ENCODE data around the gene PRPF8.
A peak's percentile ranks its signal among the peaks of the same experiment; 100 is the strongest.

Gene PRPF8

DNA sequence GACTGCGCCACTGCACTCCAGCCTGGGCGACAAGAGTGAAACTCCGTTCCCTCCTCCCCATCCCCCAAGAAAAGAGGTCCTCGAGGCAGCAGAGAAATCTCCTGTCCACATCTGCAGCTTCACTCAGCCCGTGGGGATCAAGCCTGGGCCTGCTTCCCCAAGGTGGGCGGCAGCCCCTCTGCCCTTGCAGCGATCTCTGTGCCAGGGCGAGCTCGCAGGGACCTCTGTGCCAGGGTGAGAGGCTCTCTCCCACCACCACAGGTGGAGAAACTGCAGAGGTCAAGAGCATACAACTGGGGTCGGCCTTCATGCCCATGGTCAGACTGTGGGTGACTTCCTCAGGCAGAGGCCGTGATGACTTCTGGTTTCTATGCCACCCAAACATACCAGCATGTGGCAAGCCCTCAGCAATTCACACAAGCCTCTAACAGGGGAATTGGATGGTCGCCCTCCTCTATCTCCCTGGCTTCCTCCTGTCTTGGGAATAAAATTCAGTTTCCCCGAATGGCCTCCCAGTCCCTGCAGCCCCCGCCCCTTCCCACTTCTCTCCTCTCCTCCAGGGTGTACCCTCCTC, 61.5 kb downstream of the PRPF8 start:
- no peak overlapping the region for H2AFZ ChIP-seq (ENCODE audit: low read depth, low read length)
- no peaks in the 10 kb centered on the region for H3K9me3 ChIP-seq (ENCODE audit: insufficient read depth, low read length, severe bottlenecking)
- ATAC-seq (ENCODE audit: insufficient read depth, low read depth) (no peak), DNase-seq (no peak)
- H3K9ac ChIP-seq (ENCODE audit: low read depth, low read length), result no peak overlapping the region
- no peak overlapping the region; the same call in 1 of the 2 replicates for H3K27ac ChIP-seq (ENCODE audit: low read length)
- H3K27me3 ChIP-seq (ENCODE audit: insufficient read depth, low read length, poor library complexity), result no peaks in the 10 kb centered on the region
- H3K4me3 ChIP-seq (ENCODE audit: low read depth in 1 of 2, low read length in 2 of 2), result no peak overlapping the region
- H3K79me2 ChIP-seq (ENCODE audit: insufficient read depth, low read length), result peaks cover 63% of the 10 kb centered on the region
- H3K36me3 ChIP-seq (ENCODE audit: insufficient read depth, low read length), result peaks cover 55% of the 10 kb centered on the region
- peaks cover 29% of the 10 kb centered on the region for H3K4me1 ChIP-seq (ENCODE audit: insufficient read depth, low read length)
- H3K4me2 ChIP-seq (ENCODE audit: insufficient read depth, low read length), result no peak overlapping the region
- no peak for TF ChIP-seq CTCF (IDR thresholded peaks at IDR 0.05; ENCODE audit: borderline replicate concordance, extremely low read depth, low read length, poor library complexity, severe bottlenecking)
- TF ChIP-seq EZH2 (IDR thresholded peaks at IDR 0.05; ENCODE audit: borderline replicate concordance, low read depth, low read length, severe bottlenecking), result no peak
- no peaks in the 10 kb centered on the region for H4K20me1 ChIP-seq (ENCODE audit: insufficient read depth, low read length)

DNA sequence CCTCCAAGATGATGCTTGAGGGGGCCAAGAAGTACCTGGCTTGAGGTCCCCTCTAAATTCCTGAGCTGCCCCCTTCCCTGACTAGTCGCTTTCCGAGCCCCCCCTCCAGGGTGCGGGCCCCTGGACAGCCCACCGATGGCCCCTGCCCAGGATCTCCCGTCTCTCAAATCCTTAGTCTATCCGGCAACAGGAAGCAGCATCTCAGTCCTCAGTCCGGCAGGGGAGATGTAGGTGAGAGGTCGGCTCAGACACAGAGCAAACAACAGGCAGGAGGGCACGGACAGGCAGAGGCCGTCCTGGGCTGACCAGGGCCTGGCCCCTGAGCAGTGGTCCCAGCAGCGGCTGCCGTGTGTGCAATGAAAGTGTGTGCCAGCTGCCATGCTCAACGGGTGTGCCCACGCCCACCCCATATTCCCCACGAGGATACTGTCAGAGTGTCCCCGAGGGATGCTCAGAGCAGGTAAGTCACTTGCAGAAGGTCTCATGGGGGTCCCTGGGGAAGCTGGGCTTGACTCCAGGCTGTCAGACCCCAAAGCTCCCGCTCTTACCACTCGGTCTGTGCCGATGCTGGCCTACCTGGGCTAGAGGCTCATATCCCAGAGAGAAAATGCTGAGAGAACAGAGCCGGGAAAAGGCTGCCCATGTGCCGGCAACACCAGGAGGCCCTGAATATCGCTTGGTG, 63.3 kb downstream of the PRPF8 start:
- ATAC-seq (ENCODE audit: insufficient read depth, low read depth), result no peak
- DNase-seq, result no peak
- peaks cover 16% of the 10 kb centered on the region for H3K4me1 ChIP-seq (ENCODE audit: insufficient read depth, low read length)
- H2AFZ ChIP-seq (ENCODE audit: low read depth, low read length), result no peak overlapping the region
- no peaks in the 10 kb centered on the region for H4K20me1 ChIP-seq (ENCODE audit: insufficient read depth, low read length)
- no peak for TF ChIP-seq CTCF (IDR thresholded peaks at IDR 0.05; ENCODE audit: borderline replicate concordance, extremely low read depth, low read length, poor library complexity, severe bottlenecking)
- no peak for TF ChIP-seq EZH2 (IDR thresholded peaks at IDR 0.05; ENCODE audit: borderline replicate concordance, low read depth, low read length, severe bottlenecking)
- H3K9me3 ChIP-seq (ENCODE audit: insufficient read depth, low read length, severe bottlenecking), result no peaks in the 10 kb centered on the region
- peak overlapping the region; percentile 35 for H3K27ac ChIP-seq (ENCODE audit: low read length)
- peaks cover 52% of the 10 kb centered on the region for H3K79me2 ChIP-seq (ENCODE audit: insufficient read depth, low read length)
- H3K36me3 ChIP-seq (ENCODE audit: insufficient read depth, low read length), result peaks cover 61% of the 10 kb centered on the region
- no peak overlapping the region for H3K4me2 ChIP-seq (ENCODE audit: insufficient read depth, low read length)
- no peak overlapping the region for H3K4me3 ChIP-seq (ENCODE audit: low read depth in 1 of 2, low read length in 2 of 2)
- H3K9ac ChIP-seq (ENCODE audit: low read depth, low read length), result no peak overlapping the region
- no peaks in the 10 kb centered on the region for H3K27me3 ChIP-seq (ENCODE audit: insufficient read depth, low read length, poor library complexity)

GRCh38 chr17:1620486-1620885, 64.2 kb downstream of the PRPF8 start:
- peaks cover 7% of the 10 kb centered on the region; the same call in 1 of the 2 replicates for H3K4me1 ChIP-seq (ENCODE audit: insufficient read depth, low read length)
- H3K36me3 ChIP-seq (ENCODE audit: insufficient read depth, low read length), result peaks cover 62% of the 10 kb centered on the region
- peak overlapping the region; percentile 35 for H3K27ac ChIP-seq (ENCODE audit: low read length)
- H3K4me3 ChIP-seq (ENCODE audit: low read depth in 1 of 2, low read length in 2 of 2), result no peak overlapping the region
- no peak overlapping the region for H3K4me2 ChIP-seq (ENCODE audit: insufficient read depth, low read length)
- H3K9ac ChIP-seq (ENCODE audit: low read depth, low read length), result no peak overlapping the region
- H2AFZ ChIP-seq (ENCODE audit: low read depth, low read length), result no peak overlapping the region
- H3K27me3 ChIP-seq (ENCODE audit: insufficient read depth, low read length, poor library complexity), result no peaks in the 10 kb centered on the region
- TF ChIP-seq CTCF (IDR thresholded peaks at IDR 0.05; ENCODE audit: borderline replicate concordance, extremely low read depth, low read length, poor library complexity, severe bottlenecking) (no peak), EZH2 (IDR thresholded peaks at IDR 0.05; ENCODE audit: borderline replicate concordance, low read depth, low read length, severe bottlenecking) (no peak)
- peaks cover 43% of the 10 kb centered on the region for H3K79me2 ChIP-seq (ENCODE audit: insufficient read depth, low read length)
- no peak for DNase-seq
- no peaks in the 10 kb centered on the region for H3K9me3 ChIP-seq (ENCODE audit: insufficient read depth, low read length, severe bottlenecking)
- H4K20me1 ChIP-seq (ENCODE audit: insufficient read depth, low read length), result no peaks in the 10 kb centered on the region
- ATAC-seq (ENCODE audit: insufficient read depth, low read depth), result no peak

Data from DND-41 (cell line).